Neutrophil (primary cell): ENCODE measurements around the gene CHD1L.
"Not testable (repeated sequence)": the region's sequence is repeated elsewhere in the genome, so short reads cannot be mapped to it uniquely, and the experiment has no call there.

Experiments used
- H3K27ac ChIP-seq: fragments of 200-600 bp; sonication (generic); 2 replicates; pipeline ENCODE4 v1.5.1; 2016; ENCODE audit warnings: mild to moderate bottlenecking, moderate library complexity
- H3K27me3 ChIP-seq: fragments of 200-600 bp; sonication (generic); 2 replicates; pipeline ENCODE4 v1.6.0; 2016; ENCODE audit warnings: mild to moderate bottlenecking
- H3K36me3 ChIP-seq: fragments of 200-600 bp; sonication (generic); 2 replicates; pipeline ENCODE4 v1.5.1; 2017
- H3K4me1 ChIP-seq, 2 experiments: fragments of 200-600 bp in 1 of 2; sonication (generic) in 1 of 2; 1 replicate in 1 of 2; 2 replicates in 1 of 2; pipeline versions ENCODE4 v1.5.1 to v1.6.1; 2013 to 2016; ENCODE audit warnings: low read depth in 1 of 2, low read length in 1 of 2, mild to moderate bottlenecking in 1 of 2, moderate library complexity in 1 of 2; ENCODE audit not compliant: control insufficient read depth in 1 of 2, insufficient read depth in 1 of 2
- H3K4me3 ChIP-seq, 2 experiments: fragments of 200-600 bp in 1 of 2; sonication (generic) in 1 of 2; 1 replicate in 1 of 2; 2 replicates in 1 of 2; pipeline ENCODE4 v1.5.1; 2013 to 2016; ENCODE audit warnings: low read depth in 1 of 2, low read length in 1 of 2, mild to moderate bottlenecking in 1 of 2, moderate library complexity in 1 of 2
- H3K9me3 ChIP-seq: fragments of 200-600 bp; sonication (generic); 2 replicates; pipeline ENCODE4 v1.5.1; 2016
- CTCF ChIP-seq: fragments of 200-600 bp; sonication (generic); IDR thresholded peaks from 2 replicates; pipeline ENCODE4 v1.5.1; 2016; ENCODE audit warnings: antibody characterized with exemption

Gene CHD1L

GRCh38 chr1:147242449-147243227, at the start of gene CHD1L:
Gene CHD1L (plus strand): TSS chr1:147242684. CDS start chr1:147242704, 20 bp downstream.
- Histone ChIP-seq H3K27ac (peak within 1 kb of the TSS; percentile 59), H3K36me3 (no peaks in the 10 kb centered on the region), H3K9me3 (no peaks in the 10 kb centered on the region), H3K4me3 (peak within 1 kb of the TSS; percentile 76 to 89), H3K4me1 (peaks cover 26 to 28% of the 10 kb centered on the region in 2 experiments), H3K27me3 (no peaks in the 10 kb centered on the region)
- TF ChIP-seq CTCF, result peak; percentile 95

GRCh38 chr1:147197324-147197723, 45.2 kb upstream of the CHD1L start:
- H3K9me3 ChIP-seq, H3K4me3 ChIP-seq, H3K27ac ChIP-seq, H3K4me1 ChIP-seq, H3K27me3 ChIP-seq, H3K36me3 ChIP-seq: not testable (repeated sequence)

GRCh38 chr1:147201276-147201675, 41.2 kb upstream of the CHD1L start:
- Histone ChIP-seq H3K4me1 (peaks cover 0 to 11% of the 10 kb centered on the region in 2 experiments), H3K9me3 (no peaks in the 10 kb centered on the region), H3K36me3 (no peaks in the 10 kb centered on the region), H3K4me3 (no peak overlapping the region), H3K27me3 (no peaks in the 10 kb centered on the region), H3K27ac (no peak overlapping the region)
- TF ChIP-seq CTCF, result no peak

GRCh38 chr1:147201786-147202185, 40.7 kb upstream of the CHD1L start:
- Histone ChIP-seq H3K27ac (no peak overlapping the region), H3K9me3 (no peaks in the 10 kb centered on the region), H3K4me1 (peaks cover 0 to 11% of the 10 kb centered on the region in 2 experiments), H3K36me3 (no peaks in the 10 kb centered on the region), H3K27me3 (no peaks in the 10 kb centered on the region), H3K4me3 (no peak overlapping the region)
- TF ChIP-seq CTCF, result no peak

GRCh38 chr1:147202576-147202975, 39.9 kb upstream of the CHD1L start:
- Histone ChIP-seq H3K36me3 (no peaks in the 10 kb centered on the region), H3K4me1 (peaks cover 0 to 11% of the 10 kb centered on the region in 2 experiments), H3K4me3 (no peak overlapping the region), H3K27me3 (no peaks in the 10 kb centered on the region), H3K27ac (no peak overlapping the region), H3K9me3 (no peaks in the 10 kb centered on the region)
- no peak for TF ChIP-seq CTCF

GRCh38 chr1:147204080-147204479, 38.4 kb upstream of the CHD1L start:
- Histone ChIP-seq H3K36me3 (no peaks in the 10 kb centered on the region), H3K9me3 (no peaks in the 10 kb centered on the region), H3K4me3 (no peak overlapping the region), H3K27me3 (no peaks in the 10 kb centered on the region), H3K4me1 (peaks cover 0 to 11% of the 10 kb centered on the region in 2 experiments), H3K27ac (peak overlapping the region; percentile 23)
- no peak for TF ChIP-seq CTCF
